WTC11 (cell line): Measurements from ENCODE around the gene HOXD13. TPM values are rescaled to one million over a fixed set of nuclear protein-coding genes. Genes with fewer than 3 reads are reported as not detected.

Source experiments
- ATAC-seq: fragments of 200-7000 bp; cut with Tn5 transposase; 2 replicates; pipeline ENCODE4 v1.10.0; 2021; ENCODE audit warnings: mild to moderate bottlenecking, moderate library complexity
- CTCF ChIA-PET: fragments of 300-600 bp; sonication (Branson Sonifier 250); formaldehyde crosslinking; loops from one replicate; lab custom pipeline; 2021; ENCODE audit warnings: antibody characterized with exemption; lab: Charles Lee
- POLR2A ChIA-PET: fragments of 350-600 bp; sonication (Branson Sonifier 250); formaldehyde crosslinking; loops from one replicate; lab custom pipeline; 2021; ENCODE audit warnings: antibody characterized with exemption; lab: Charles Lee
- DNase-seq: peaks from one replicate; pipeline ENCODE4 v3.0.0; 2021; ENCODE audit warnings: low spot score
- H3K27ac Mint-ChIP-seq: 2 replicates; pipeline ENCODE4 v1.8.0; 2021; ENCODE audit warnings: mixed read lengths
- H3K27me3 Mint-ChIP-seq: 2 replicates; pipeline ENCODE4 v1.8.0; 2021; ENCODE audit warnings: low read depth, mild to moderate bottlenecking, moderate library complexity, mixed read lengths
- H3K36me3 Mint-ChIP-seq: 2 replicates; pipeline ENCODE4 v1.8.0; 2021; ENCODE audit warnings: mixed read lengths
- H3K4me1 Mint-ChIP-seq: 2 replicates; pipeline ENCODE4 v1.8.0; 2022; ENCODE audit warnings: mixed read lengths
- H3K4me3 Mint-ChIP-seq: 2 replicates; pipeline ENCODE4 v1.8.0; 2021; ENCODE audit warnings: mild to moderate bottlenecking, moderate library complexity, mixed read lengths
- H3K9me3 Mint-ChIP-seq: 2 replicates; pipeline ENCODE4 v1.8.0; 2021; ENCODE audit warnings: mixed read lengths
- AFF4 ChIP-seq: sonication (generic); formaldehyde crosslinking; IDR thresholded peaks from 2 replicates; pipeline ENCODE4 v1.8.1; 2023; ENCODE audit warnings: mild to moderate bottlenecking, missing genetic modification reagents, borderline replicate concordance
- AR ChIP-seq: fragments of 250-450 bp; sonication (Bioruptor Pico); IDR thresholded peaks from 2 replicates; pipeline ENCODE4 v1.9.0; 2021; ENCODE audit warnings: mild to moderate bottlenecking
- E2F4 ChIP-seq: sonication (generic); formaldehyde crosslinking; IDR thresholded peaks from 2 replicates; pipeline ENCODE4 v1.8.1; 2022; ENCODE audit warnings: low read depth, mild to moderate bottlenecking, moderate library complexity, missing genetic modification reagents, borderline replicate concordance
- FOXK1 ChIP-seq: sonication (generic); formaldehyde crosslinking; IDR thresholded peaks from 2 replicates; pipeline ENCODE4 v1.8.0; 2022; ENCODE audit warnings: mild to moderate bottlenecking, moderate library complexity, missing genetic modification reagents
- FOXP4 ChIP-seq: sonication (generic); formaldehyde crosslinking; IDR thresholded peaks from 2 replicates; pipeline ENCODE4 v1.8.0; 2022; ENCODE audit warnings: mild to moderate bottlenecking, missing genetic modification reagents
- NFATC4 ChIP-seq: fragments of 250-450 bp; sonication (Bioruptor Pico); IDR thresholded peaks from 2 replicates; pipeline ENCODE4 v1.9.0; 2021; ENCODE audit warnings: mild to moderate bottlenecking
- NR2C2 ChIP-seq: sonication (generic); formaldehyde crosslinking; IDR thresholded peaks from 2 replicates; pipeline ENCODE4 v1.8.0; 2022; ENCODE audit warnings: mild to moderate bottlenecking, missing genetic modification reagents
- RELA ChIP-seq: sonication (generic); formaldehyde crosslinking; IDR thresholded peaks from 2 replicates; pipeline ENCODE4 v1.8.1; 2022; ENCODE audit warnings: missing genetic modification reagents, mild to moderate bottlenecking, borderline replicate concordance
- TEAD1 ChIP-seq: sonication (generic); formaldehyde crosslinking; IDR thresholded peaks from 2 replicates; pipeline ENCODE4 v1.8.0; 2022; ENCODE audit warnings: mild to moderate bottlenecking, missing genetic modification reagents
- ZBTB21 ChIP-seq: sonication (generic); formaldehyde crosslinking; IDR thresholded peaks from 2 replicates; pipeline ENCODE4 v1.8.1; 2023; ENCODE audit warnings: mild to moderate bottlenecking, missing genetic modification reagents, borderline replicate concordance
- ZNF138 ChIP-seq: sonication (generic); formaldehyde crosslinking; conservative IDR thresholded peaks from 2 replicates; pipeline ENCODE4 v1.8.1; 2022; ENCODE audit warnings: mild to moderate bottlenecking, moderate library complexity, missing genetic modification reagents
- ZNF317 ChIP-seq: sonication (generic); formaldehyde crosslinking; IDR thresholded peaks from 2 replicates; pipeline ENCODE4 v1.8.1; 2023; ENCODE audit warnings: low read depth, mild to moderate bottlenecking, moderate library complexity, missing genetic modification reagents, borderline replicate concordance
- ZNF396 ChIP-seq: fragments of 250-450 bp; sonication (Bioruptor Pico); IDR thresholded peaks from 2 replicates; pipeline ENCODE4 v1.8.0; 2021; ENCODE audit warnings: mild to moderate bottlenecking, moderate library complexity, borderline replicate concordance
- ZNF532 ChIP-seq: fragments of 250-450 bp; sonication (Bioruptor Pico); IDR thresholded peaks from 2 replicates; pipeline ENCODE4 v1.9.0; 2021; ENCODE audit warnings: mild to moderate bottlenecking, borderline replicate concordance
- ZNF671 ChIP-seq: fragments of 250-450 bp; sonication (Bioruptor Pico); IDR thresholded peaks from 2 replicates; pipeline ENCODE4 v1.8.0; 2021; ENCODE audit warnings: mild to moderate bottlenecking
- total RNA-seq: library from RNA; stranded (reverse); gene quantifications from 3 replicates; pipeline ENCODE4 v1.2.3, GENCODE V29; 2021
- TF ChIP-seq, protein P1 (sequence below): sonication (generic); formaldehyde crosslinking; IDR thresholded peaks from 2 replicates; pipeline ENCODE4 v1.8.0; 2023; ENCODE audit warnings: missing genetic modification reagents

The HOXD13 gene
- total RNA-seq, 1 experiment from 2014 or later = not detected

DNA sequence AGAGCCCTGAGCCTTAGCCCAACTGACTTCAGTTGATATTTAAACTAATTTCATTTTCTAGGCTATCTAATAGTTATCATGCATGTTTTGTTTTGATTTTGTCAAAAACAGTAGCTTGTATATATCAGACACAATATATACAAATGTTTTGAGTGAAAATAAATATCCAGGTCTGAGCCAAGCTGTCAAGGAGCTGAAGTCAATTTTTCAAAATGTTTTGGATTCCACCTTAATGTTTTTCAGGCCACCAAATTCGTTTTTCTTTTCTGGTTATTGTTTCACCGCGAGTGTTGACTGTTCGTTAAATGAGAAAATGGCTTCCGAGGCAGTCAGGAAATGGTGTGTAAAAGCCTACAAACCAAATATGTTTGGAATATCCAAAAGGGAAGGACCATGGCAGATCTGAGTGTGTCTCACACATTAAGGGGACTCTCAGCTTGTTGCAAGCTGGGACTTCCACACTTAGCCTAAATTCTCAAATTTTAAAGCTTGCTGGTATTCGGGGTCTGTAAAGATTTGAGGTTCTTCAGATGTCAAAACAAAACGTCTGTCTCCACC, 9.9 kb downstream of the HOXD13 start (continued):
- TF ChIP-seq ZNF532 (CRISPR knock-in tag) (no peak), NR2C2 (CRISPR knock-in tag) (no peak), AFF4 (CRISPR knock-in tag) (no peak), ZNF138 (CRISPR knock-in tag) (no peak), FOXP4 (CRISPR knock-in tag) (no peak), NFATC4 (no peak), RELA (no peak), ZNF671 (CRISPR knock-in tag) (no peak)
- TF ChIP-seq, all 79 proteins: peak for 0

- Mint-ChIP-seq H3K36me3 (no peaks in the 10 kb centered on the region), H3K4me1 (peaks cover 50% of the 10 kb centered on the region), H3K27me3 (peaks cover 98% of the 10 kb centered on the region), H3K9me3 (no peaks in the 10 kb centered on the region), H3K27ac (no peak overlapping the region), H3K4me3 (no peak overlapping the region)
- ATAC-seq = no peak
- ChIA-PET CTCF (no interaction called here), POLR2A (no interaction called here)
- no peak for DNase-seq
- no peak for TF ChIP-seq ZNF396 (CRISPR knock-in tag)
- TF ChIP-seq, protein P1, sequence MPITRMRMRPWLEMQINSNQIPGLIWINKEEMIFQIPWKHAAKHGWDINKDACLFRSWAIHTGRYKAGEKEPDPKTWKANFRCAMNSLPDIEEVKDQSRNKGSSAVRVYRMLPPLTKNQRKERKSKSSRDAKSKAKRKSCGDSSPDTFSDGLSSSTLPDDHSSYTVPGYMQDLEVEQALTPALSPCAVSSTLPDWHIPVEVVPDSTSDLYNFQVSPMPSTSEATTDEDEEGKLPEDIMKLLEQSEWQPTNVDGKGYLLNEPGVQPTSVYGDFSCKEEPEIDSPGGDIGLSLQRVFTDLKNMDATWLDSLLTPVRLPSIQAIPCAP (CRISPR knock-in tag) = no peak
- no peak for TF ChIP-seq E2F4
- TF ChIP-seq FOXP4 (CRISPR knock-in tag) = no peak
- no peak for TF ChIP-seq FOXK1 (CRISPR knock-in tag)
- TF ChIP-seq AR (CRISPR knock-in tag) = no peak
- no peak for TF ChIP-seq TEAD1 (CRISPR knock-in tag)
- TF ChIP-seq ZBTB21 (CRISPR knock-in tag) = no peak
- TF ChIP-seq ZNF317 (CRISPR knock-in tag) = no peak
Observed at GRCh38 chr2:176103194-176103593, 10.7 kb downstream of the HOXD13 start.
